GM23338 (cell line): ENCODE data around the gene LAMTOR5. TPM values are rescaled to one million over a fixed set of nuclear protein-coding genes. Genes with fewer than 3 reads are reported as not detected.

Source experiments
- ATAC-seq: fragments of 200-7000 bp; cut with Tn5 transposase; 3 replicates; pipeline ENCODE4 v1.9.1; 2020
- DNase-seq: peaks from one replicate; pipeline ENCODE4 v3.0.0-alpha.2; 2015; ENCODE audit warnings: low spot score
- H2AFZ ChIP-seq: fragments of 200-600 bp; sonication (generic); 2 replicates; pipeline ENCODE4 v1.8.0; 2016; ENCODE audit warnings: antibody characterized with exemption, mild to moderate bottlenecking, moderate library complexity
- H3F3A ChIP-seq: fragments of 200-600 bp; sonication (generic); replicated peaks from 2 replicates; pipeline ENCODE4 v1.8.0; 2017; ENCODE audit warnings: antibody characterized with exemption, mixed run types, low read depth
- H3K27ac ChIP-seq: fragments of 200-600 bp; sonication (generic); 2 replicates; pipeline ENCODE4 v1.6.1; 2016; ENCODE audit warnings: low read depth
- H3K27me3 ChIP-seq: fragments of 200-600 bp; sonication (generic); 2 replicates; pipeline ENCODE4 v1.8.0; 2016; ENCODE audit warnings: mild to moderate bottlenecking, mixed run types, moderate library complexity; ENCODE audit not compliant: insufficient read depth
- H3K36me3 ChIP-seq: fragments of 200-600 bp; sonication (generic); 2 replicates; pipeline ENCODE4 v1.8.0; 2016; ENCODE audit warnings: mild to moderate bottlenecking; ENCODE audit not compliant: insufficient read depth
- H3K4me1 ChIP-seq: fragments of 200-600 bp; sonication (generic); 2 replicates; pipeline ENCODE4 v1.8.0; 2016; ENCODE audit warnings: mild to moderate bottlenecking, moderate library complexity; ENCODE audit not compliant: insufficient read depth
- H3K4me2 ChIP-seq: fragments of 200-600 bp; sonication (generic); 2 replicates; pipeline ENCODE4 v1.7.1; 2017; ENCODE audit warnings: mixed run types
- H3K4me3 ChIP-seq: fragments of 200-600 bp; sonication (generic); 2 replicates; pipeline ENCODE4 v1.6.1; 2016; ENCODE audit warnings: mixed run types
- H3K79me2 ChIP-seq: fragments of 200-600 bp; sonication (generic); replicated peaks from 2 replicates; pipeline ENCODE4 v1.8.0; 2017; ENCODE audit warnings: mild to moderate bottlenecking; ENCODE audit not compliant: insufficient read depth
- H3K9me2 ChIP-seq: fragments of 200-600 bp; sonication (generic); 2 replicates; pipeline ENCODE4 v1.8.0; 2017; ENCODE audit not compliant: insufficient read depth
- H4K20me1 ChIP-seq: fragments of 200-600 bp; sonication (generic); replicated peaks from 2 replicates; pipeline ENCODE4 v1.8.0; 2017; ENCODE audit warnings: mild to moderate bottlenecking; ENCODE audit not compliant: insufficient read depth
- H3K27ac Mint-ChIP-seq: 2 replicates; pipeline ENCODE4 v1.8.0; 2020; ENCODE audit warnings: inconsistent platforms, mild to moderate bottlenecking, moderate library complexity, mixed read lengths
- H3K27me3 Mint-ChIP-seq: 3 replicates; pipeline ENCODE4 v1.8.0; 2022; ENCODE audit warnings: low read depth, mild to moderate bottlenecking, moderate library complexity, mixed read lengths, inconsistent platforms; ENCODE audit not compliant: insufficient read depth, poor library complexity
- H3K36me3 Mint-ChIP-seq: 3 replicates; pipeline ENCODE4 v1.8.0; 2021; ENCODE audit warnings: low read depth, mild to moderate bottlenecking, inconsistent platforms, moderate library complexity, mixed read lengths
- H3K4me1 Mint-ChIP-seq: 3 replicates; pipeline ENCODE4 v1.8.0; 2020; ENCODE audit warnings: mild to moderate bottlenecking, inconsistent platforms, mixed read lengths
- H3K4me3 Mint-ChIP-seq: 3 replicates; pipeline ENCODE4 v1.8.0; 2021; ENCODE audit warnings: moderate library complexity, mild to moderate bottlenecking, inconsistent platforms, mixed read lengths
- H3K9me3 Mint-ChIP-seq: 3 replicates; pipeline ENCODE4 v1.8.0; 2020; ENCODE audit warnings: moderate library complexity, mild to moderate bottlenecking, inconsistent platforms, mixed read lengths
- CREB1 ChIP-seq: fragments of 250-450 bp; sonication (Bioruptor Pico); IDR thresholded peaks from 2 replicates; pipeline ENCODE4 v1.5.0; 2020; ENCODE audit warnings: low read depth, mild to moderate bottlenecking, moderate library complexity
- CTCF ChIP-seq, 2 experiments: fragments of 200-600 bp in 1 of 2; sonication (generic) in 1 of 2; conservative IDR thresholded peaks; 2 replicates each; pipeline versions ENCODE4 v1.5.1 to v1.6.1; 2016 to 2017; ENCODE audit warnings: antibody characterized with exemption in 2 of 2, low read depth in 2 of 2, mild to moderate bottlenecking in 2 of 2, moderate library complexity in 1 of 2
- EZH2phosphoT487 ChIP-seq: fragments of 200-600 bp; sonication (generic); IDR thresholded peaks from one replicate; pipeline ENCODE4 v1.8.1; 2018; ENCODE audit warnings: antibody characterized with exemption; ENCODE audit not compliant: unreplicated experiment
- JUNB ChIP-seq: IDR thresholded peaks from one replicate; pipeline ENCODE4 v1.6.1; 2016; ENCODE audit warnings: antibody characterized with exemption; ENCODE audit not compliant: unreplicated experiment
- POLR2AphosphoS5 ChIP-seq: IDR thresholded peaks from 2 replicates; pipeline ENCODE4 v1.6.1; 2016; ENCODE audit warnings: antibody characterized with exemption, low read depth
- REST ChIP-seq: IDR thresholded peaks from one replicate; pipeline ENCODE4 v1.6.1; 2018; ENCODE audit warnings: antibody characterized with exemption; ENCODE audit not compliant: unreplicated experiment
- STAT1 ChIP-seq: IDR thresholded peaks from one replicate; pipeline ENCODE4 v1.6.1; 2016; ENCODE audit warnings: antibody characterized with exemption; ENCODE audit not compliant: unreplicated experiment
- ZNF114 ChIP-seq: fragments of 250-450 bp; sonication (Bioruptor Pico); IDR thresholded peaks from 2 replicates; pipeline ENCODE4 v1.5.0; 2020; ENCODE audit warnings: mild to moderate bottlenecking, moderate library complexity
- ZNF331 ChIP-seq: fragments of 250-450 bp; sonication (Bioruptor Pico); IDR thresholded peaks from 2 replicates; pipeline ENCODE4 v1.5.0; 2020; ENCODE audit warnings: low read depth, mild to moderate bottlenecking, moderate library complexity
- ZNF462 ChIP-seq: fragments of 250-450 bp; sonication (Bioruptor Pico); IDR thresholded peaks from 2 replicates; pipeline ENCODE4 v1.5.0; 2020; ENCODE audit warnings: mild to moderate bottlenecking, moderate library complexity
- polyA plus RNA-seq: library from polyadenylated mRNA; unstranded; fragments of >200 nt; fragmentation: Nextera tagmentation; extraction: Ambion mirVana; gene quantifications from 2 replicates; pipeline ENCODE4 v1.2.1, GENCODE V29; 2016
- total RNA-seq: library from RNA; depleted of rRNA; stranded (reverse); fragments of >200 nt; shearing (Covaris generic); gene quantifications from 2 replicates; pipeline ENCODE4 v1.2.3, GENCODE V29; 2014

Gene LAMTOR5
- total and polyA plus RNA-seq, 2 experiments from 2014 or later: 41.0 to 246 TPM

- no peak overlapping the region for H2AFZ ChIP-seq
- no peak overlapping the region for H3K4me2 ChIP-seq
- no peak overlapping the region for H3K27ac ChIP-seq
- H3K27me3 ChIP-seq: no peaks in the 10 kb centered on the region
- H3K9me2 ChIP-seq: no peaks in the 10 kb centered on the region
- H3F3A ChIP-seq: no peaks in the 10 kb centered on the region
- peaks cover 36% of the 10 kb centered on the region for H4K20me1 ChIP-seq
- DNase-seq (no peak), ATAC-seq (no peak)
- Mint-ChIP-seq H3K36me3 (peaks cover 54% of the 10 kb centered on the region), H3K27me3 (peaks cover 5% of the 10 kb centered on the region), H3K9me3 (no peaks in the 10 kb centered on the region), H3K27ac (no peak overlapping the region), H3K4me3 (no peak overlapping the region), H3K4me1 (no peaks in the 10 kb centered on the region)
- H3K36me3 ChIP-seq: peaks cover 21% of the 10 kb centered on the region; the same call in 1 of the 2 replicates
- peaks cover 94% of the 10 kb centered on the region for H3K79me2 ChIP-seq
- no peak overlapping the region for H3K4me3 ChIP-seq
- no peak for TF ChIP-seq EZH2phosphoT487
- TF ChIP-seq STAT1: no peak
- TF ChIP-seq JUNB: no peak
- no peaks in the 10 kb centered on the region for H3K4me1 ChIP-seq
Observed at GRCh38 chr1:110360431-110360830, 47.1 kb downstream of the LAMTOR5 start.

GRCh38 chr1:110356379-110356778 lies 51.1 kb downstream of the LAMTOR5 start:
- H3K27me3 ChIP-seq: no peaks in the 10 kb centered on the region
- no peak overlapping the region for H3K4me2 ChIP-seq
- no peaks in the 10 kb centered on the region for H3K9me3 Mint-ChIP-seq
- H3K4me1 Mint-ChIP-seq: no peaks in the 10 kb centered on the region
- DNase-seq: no peak
- H3F3A ChIP-seq: no peaks in the 10 kb centered on the region
- no peaks in the 10 kb centered on the region for H3K9me2 ChIP-seq
- H4K20me1 ChIP-seq: peaks cover 50% of the 10 kb centered on the region
- no peak overlapping the region for H3K4me3 ChIP-seq
- ATAC-seq: no peak
- H3K4me3 Mint-ChIP-seq: no peak overlapping the region
- H2AFZ ChIP-seq: no peak overlapping the region
- H3K27ac Mint-ChIP-seq: no peak overlapping the region; the same call in 1 of the 2 replicates
- H3K79me2 ChIP-seq: peaks cover 100% of the 10 kb centered on the region
- no peak overlapping the region for H3K27ac ChIP-seq
- peaks cover 33% of the 10 kb centered on the region; the same call in 2 of the 3 replicates for H3K36me3 Mint-ChIP-seq
- no peaks in the 10 kb centered on the region for H3K4me1 ChIP-seq
- H3K36me3 ChIP-seq: 0 out of 2 replicates have a peak, but pooled peaks cover 14% of the 10 kb centered on the region
- H3K27me3 Mint-ChIP-seq: peaks cover 4% of the 10 kb centered on the region
- TF ChIP-seq REST: no peak
- TF ChIP-seq JUNB: no peak
- TF ChIP-seq ZNF114 (CRISPR knock-in tag): no peak
- no peak for TF ChIP-seq ZNF462
- TF ChIP-seq POLR2AphosphoS5: no peak
- no peak for TF ChIP-seq ZNF331 (CRISPR knock-in tag)
- no peak for TF ChIP-seq CREB1 (CRISPR knock-in tag)
- no peak for TF ChIP-seq EZH2phosphoT487
- no peak for TF ChIP-seq CTCF (conservative IDR thresholded peaks at IDR 0.05; ENCODE audit: low read depth in 2 of 2)
- TF ChIP-seq STAT1: no peak
